T-helper 1 cell treated with Interleukin-12 subunit alpha and Interleukin-12 subunit beta and Interleukin-4 antibody, amounts not matched to agents 30 μg/mL and 1 μg/mL, for 36 hours (primary cell): ENCODE data around the gene WDR49.

Experiments
- H3K27ac Mint-ChIP-seq: one replicate; pipeline ENCODE4 v1.8.0; 2021; ENCODE audit warnings: mild to moderate bottlenecking, mixed read lengths
- H3K27me3 Mint-ChIP-seq: one replicate; pipeline ENCODE4 v1.8.0; 2021; ENCODE audit warnings: low read depth, mixed read lengths
- H3K36me3 Mint-ChIP-seq: one replicate; pipeline ENCODE4 v1.8.0; 2021; ENCODE audit warnings: low read depth, mixed read lengths
- H3K4me1 Mint-ChIP-seq: one replicate; pipeline ENCODE4 v1.8.0; 2021; ENCODE audit warnings: low read depth, mixed read lengths
- H3K4me3 Mint-ChIP-seq: one replicate; pipeline ENCODE4 v1.8.0; 2021; ENCODE audit warnings: mild to moderate bottlenecking, moderate library complexity, mixed read lengths
- H3K9me3 Mint-ChIP-seq: one replicate; pipeline ENCODE4 v1.8.0; 2021; ENCODE audit warnings: mixed read lengths

Gene WDR49

GRCh38 chr3:167450195-167450594 is 203.5 kb downstream of the WDR49 start:
- H3K36me3 Mint-ChIP-seq = no peaks in the 10 kb centered on the region
- H3K27ac Mint-ChIP-seq = no peak overlapping the region
- H3K4me1 Mint-ChIP-seq = no peaks in the 10 kb centered on the region
- H3K4me3 Mint-ChIP-seq = no peak overlapping the region
- no peaks in the 10 kb centered on the region for H3K9me3 Mint-ChIP-seq
- no peaks in the 10 kb centered on the region for H3K27me3 Mint-ChIP-seq

GRCh38 chr3:167445491-167445890 is 208.3 kb downstream of the WDR49 start:
- no peak overlapping the region for H3K4me3 Mint-ChIP-seq
- H3K27ac Mint-ChIP-seq = no peak overlapping the region
- no peaks in the 10 kb centered on the region for H3K9me3 Mint-ChIP-seq
- H3K4me1 Mint-ChIP-seq = no peaks in the 10 kb centered on the region
- H3K36me3 Mint-ChIP-seq = no peaks in the 10 kb centered on the region
- H3K27me3 Mint-ChIP-seq = no peaks in the 10 kb centered on the region

GRCh38 chr3:167441256-167441655 is 212.5 kb downstream of the WDR49 start:
- Mint-ChIP-seq H3K9me3 (no peaks in the 10 kb centered on the region), H3K4me3 (no peak overlapping the region), H3K4me1 (no peaks in the 10 kb centered on the region), H3K36me3 (no peaks in the 10 kb centered on the region), H3K27ac (no peak overlapping the region), H3K27me3 (no peaks in the 10 kb centered on the region)

GRCh38 chr3:167437428-167438139 is 216.2 kb downstream of the WDR49 start:
- no peak overlapping the region for H3K27ac Mint-ChIP-seq
- no peak overlapping the region for H3K4me3 Mint-ChIP-seq
- H3K4me1 Mint-ChIP-seq = no peaks in the 10 kb centered on the region
- no peaks in the 10 kb centered on the region for H3K36me3 Mint-ChIP-seq
- no peaks in the 10 kb centered on the region for H3K27me3 Mint-ChIP-seq
- H3K9me3 Mint-ChIP-seq = no peaks in the 10 kb centered on the region
